Measurements from ENCODE around the gene ZCWPW2. TPM values are rescaled to one million over a fixed set of nuclear protein-coding genes. Genes with fewer than 3 reads are reported as not detected.

Gene ZCWPW2
- total RNA-seq, 1 experiment from 2014 or later: 0.81 TPM

- no TSS peak for BruUV-seq (replicated peaks)
These were observed 127.7 kb downstream of the ZCWPW2 start for GRCh38 chr3:28476194-28476593.

GRCh38 chr3:28476764-28477163 is 128.2 kb downstream of the ZCWPW2 start:
- H3K79me2 ChIP-seq (ENCODE audit: low read depth): no peaks in the 10 kb centered on the region
- POLR2A ChIA-PET (ENCODE audit: unreplicated experiment): no interaction called here
- H3K36me3 ChIP-seq (ENCODE audit: low read depth): no peaks in the 10 kb centered on the region
- H3K9me3 ChIP-seq (ENCODE audit: insufficient read depth, low read depth): no peaks in the 10 kb centered on the region
- no peaks in the 10 kb centered on the region for H4K20me1 ChIP-seq (ENCODE audit: insufficient read depth)
- H3K4me2 ChIP-seq: no peak overlapping the region
- no peak for TF ChIP-seq EZH2 (IDR thresholded peaks at IDR 0.05; ENCODE audit: low read depth)
- CTCF ChIA-PET: no interaction called here
- H2AFZ ChIP-seq: no peak overlapping the region
- no TSS peak for BruUV-seq (replicated peaks)
- H3K9me2 ChIP-seq (ENCODE audit: insufficient read depth): no peaks in the 10 kb centered on the region
- no peaks in the 10 kb centered on the region for H3K27me3 ChIP-seq (ENCODE audit: insufficient read depth, low read depth)
- H3K4me3 ChIP-seq: no peak overlapping the region
- no peak overlapping the region for H3K27ac ChIP-seq
- no peaks in the 10 kb centered on the region for H3F3A ChIP-seq (ENCODE audit: insufficient read depth, low read depth)
- intact Hi-C loops (cut with micrococcal nuclease; ENCODE audit: unreplicated experiment): no loop called here
- no peaks in the 10 kb centered on the region for H3K4me1 ChIP-seq (replicated peaks; ENCODE audit: insufficient read depth)
- DNase-seq: no peak

More at GRCh38 chr3:28476194-28476593, 127.7 kb downstream of the ZCWPW2 start:
- TF ChIP-seq EZH2 (IDR thresholded peaks at IDR 0.05; ENCODE audit: low read depth): no peak
- peak; percentile 74 for TF ChIP-seq CTCF (conservative IDR thresholded peaks at IDR 0.05)
- no peak overlapping the region for H3K27ac ChIP-seq
- H3K79me2 ChIP-seq (ENCODE audit: low read depth): no peaks in the 10 kb centered on the region
- H3K36me3 ChIP-seq (ENCODE audit: low read depth): no peaks in the 10 kb centered on the region
- ChIA-PET CTCF (no interaction called here), POLR2A (ENCODE audit: unreplicated experiment) (no interaction called here)
- intact Hi-C loops (cut with micrococcal nuclease; ENCODE audit: unreplicated experiment): no loop called here
- no peaks in the 10 kb centered on the region for H3K4me1 ChIP-seq (replicated peaks; ENCODE audit: insufficient read depth)
- no peak for DNase-seq
- H3F3A ChIP-seq (ENCODE audit: insufficient read depth, low read depth): no peaks in the 10 kb centered on the region
- no peaks in the 10 kb centered on the region for H3K9me3 ChIP-seq (ENCODE audit: insufficient read depth, low read depth)
- H3K9me2 ChIP-seq (ENCODE audit: insufficient read depth): no peaks in the 10 kb centered on the region
- H3K4me3 ChIP-seq: no peak overlapping the region
- no peaks in the 10 kb centered on the region for H4K20me1 ChIP-seq (ENCODE audit: insufficient read depth)
- no peaks in the 10 kb centered on the region for H3K27me3 ChIP-seq (ENCODE audit: insufficient read depth, low read depth)
- no peak overlapping the region for H2AFZ ChIP-seq
- H3K4me2 ChIP-seq: no peak overlapping the region

- no TSS peak for BruUV-seq (replicated peaks)
- H3K4me1 ChIP-seq (replicated peaks; ENCODE audit: insufficient read depth): no peaks in the 10 kb centered on the region
- CTCF ChIA-PET: no interaction called here
- POLR2A ChIA-PET (ENCODE audit: unreplicated experiment): no interaction called here
- DNase-seq: no peak
- TF ChIP-seq CTCF (conservative IDR thresholded peaks at IDR 0.05): no peak
- TF ChIP-seq EZH2 (IDR thresholded peaks at IDR 0.05; ENCODE audit: low read depth): no peak
- no peak overlapping the region for H3K27ac ChIP-seq
- H3K4me2 ChIP-seq: no peak overlapping the region
- no peaks in the 10 kb centered on the region for H3K79me2 ChIP-seq (ENCODE audit: low read depth)
- H4K20me1 ChIP-seq (ENCODE audit: insufficient read depth): no peaks in the 10 kb centered on the region
- no peaks in the 10 kb centered on the region for H3K9me2 ChIP-seq (ENCODE audit: insufficient read depth)
- H3K36me3 ChIP-seq (ENCODE audit: low read depth): no peaks in the 10 kb centered on the region
- no peak overlapping the region for H3K4me3 ChIP-seq
- H3K27me3 ChIP-seq (ENCODE audit: insufficient read depth, low read depth): no peaks in the 10 kb centered on the region
- no peaks in the 10 kb centered on the region for H3K9me3 ChIP-seq (ENCODE audit: insufficient read depth, low read depth)
- H2AFZ ChIP-seq: no peak overlapping the region
- H3F3A ChIP-seq (ENCODE audit: insufficient read depth, low read depth): no peaks in the 10 kb centered on the region
- intact Hi-C loops (cut with micrococcal nuclease; ENCODE audit: unreplicated experiment): no loop called here
These were observed 136.6 kb downstream of the ZCWPW2 start for GRCh38 chr3:28485164-28485563.

GRCh38 chr3:28495301-28495700 is 146.8 kb downstream of the ZCWPW2 start:
- Histone ChIP-seq H3K9me3 (ENCODE audit: insufficient read depth, low read depth) (no peaks in the 10 kb centered on the region), H3K27me3 (ENCODE audit: insufficient read depth, low read depth) (no peaks in the 10 kb centered on the region), H3K4me1 (replicated peaks; ENCODE audit: insufficient read depth) (no peaks in the 10 kb centered on the region), H3F3A (ENCODE audit: insufficient read depth, low read depth) (no peaks in the 10 kb centered on the region), H3K27ac (no peak overlapping the region), H3K9me2 (ENCODE audit: insufficient read depth) (no peaks in the 10 kb centered on the region), H3K4me3 (no peak overlapping the region), H4K20me1 (ENCODE audit: insufficient read depth) (no peaks in the 10 kb centered on the region), H3K4me2 (no peak overlapping the region), H2AFZ (no peak overlapping the region), H3K36me3 (ENCODE audit: low read depth) (no peaks in the 10 kb centered on the region), H3K79me2 (ENCODE audit: low read depth) (no peaks in the 10 kb centered on the region)
- DNase-seq: no peak
- ChIA-PET POLR2A (ENCODE audit: unreplicated experiment) (no interaction called here), CTCF (no interaction called here)
- intact Hi-C loops (cut with micrococcal nuclease; ENCODE audit: unreplicated experiment): no loop called here
- TF ChIP-seq EZH2 (IDR thresholded peaks at IDR 0.05; ENCODE audit: low read depth) (no peak), CTCF (conservative IDR thresholded peaks at IDR 0.05) (no peak)
- BruUV-seq (replicated peaks): no TSS peak

All from PC-9 (cell line).